NB4 (cell line): ENCODE measurements around the gene BID.

Experiments
- CTCF ChIP-seq: IDR thresholded peaks from one replicate; pipeline ENCODE4 v1.5.1; 2012; ENCODE audit warnings: low read depth, low read length
- POLR2A ChIP-seq: IDR thresholded peaks from 2 replicates; pipeline ENCODE4 v1.6.1; 2011; ENCODE audit warnings: mild to moderate bottlenecking; ENCODE audit not compliant: insufficient read length; ENCODE audit errors: extremely low read depth

DNA sequence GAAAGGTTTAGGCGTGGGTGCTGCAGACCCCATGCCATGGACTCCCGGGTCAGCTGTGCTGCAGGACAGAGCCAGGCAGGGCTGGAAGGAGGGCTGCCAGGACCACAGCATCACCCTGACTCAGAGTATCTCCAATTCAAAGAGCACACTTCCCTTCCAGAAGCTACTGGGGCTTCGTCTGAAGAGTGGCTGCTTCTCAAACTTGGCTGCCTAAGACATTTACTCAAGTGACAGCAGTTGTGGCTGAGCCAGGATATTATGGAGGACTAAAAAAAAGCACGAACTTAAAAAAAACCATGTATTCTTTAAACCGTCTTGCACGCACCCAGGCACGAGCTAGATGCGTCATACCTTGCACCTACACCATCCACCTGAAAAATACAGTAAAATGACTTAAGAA, 13.0 kb upstream of the BID start:
- TF ChIP-seq CTCF (no peak), POLR2A (no peak)
